Astrocyte of the hippocampus (primary cell): ENCODE measurements around the gene OR4N2.
"Not testable (repeated sequence)": the region's sequence is repeated elsewhere in the genome, so short reads cannot be mapped to it uniquely, and the experiment has no call there.

Experiments used
- DNase-seq: peaks from one replicate; pipeline ENCODE4 v3.0.0; 2011; ENCODE audit warnings: low read depth, low spot score

Gene OR4N2

DNA sequence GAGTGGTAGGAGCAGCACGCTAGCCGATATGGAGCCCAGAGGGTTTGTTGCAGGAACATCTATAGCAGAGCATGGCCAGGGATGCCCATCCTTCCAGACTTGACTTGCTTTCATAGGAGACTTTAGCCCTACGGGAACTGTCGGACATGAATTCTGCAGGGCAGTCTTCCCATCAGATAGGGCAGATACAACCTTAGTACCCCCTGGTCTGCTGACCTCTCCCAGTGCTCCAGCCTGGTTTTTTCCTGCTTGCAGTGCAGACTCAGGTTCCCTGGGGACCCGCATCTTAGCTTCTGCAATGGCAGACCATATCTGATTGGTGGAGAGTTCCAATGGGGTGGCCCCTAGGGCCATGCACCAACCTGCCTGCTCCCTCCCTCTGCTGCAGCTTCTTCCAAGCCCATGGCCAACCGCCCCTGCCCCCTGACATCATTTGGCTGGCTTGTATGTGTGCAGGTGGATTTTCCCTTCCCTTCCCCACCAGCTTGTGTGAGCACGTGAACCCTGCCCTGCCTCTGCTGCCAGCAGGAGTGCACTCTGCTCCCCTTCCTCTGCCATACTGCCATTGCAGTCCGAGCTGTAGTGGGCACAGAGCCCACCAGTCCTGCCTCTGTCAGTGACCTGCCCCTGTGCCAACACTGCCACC lies 30.8 kb downstream of the OR4N2 start:
- not testable (repeated sequence) for DNase-seq

DNA sequence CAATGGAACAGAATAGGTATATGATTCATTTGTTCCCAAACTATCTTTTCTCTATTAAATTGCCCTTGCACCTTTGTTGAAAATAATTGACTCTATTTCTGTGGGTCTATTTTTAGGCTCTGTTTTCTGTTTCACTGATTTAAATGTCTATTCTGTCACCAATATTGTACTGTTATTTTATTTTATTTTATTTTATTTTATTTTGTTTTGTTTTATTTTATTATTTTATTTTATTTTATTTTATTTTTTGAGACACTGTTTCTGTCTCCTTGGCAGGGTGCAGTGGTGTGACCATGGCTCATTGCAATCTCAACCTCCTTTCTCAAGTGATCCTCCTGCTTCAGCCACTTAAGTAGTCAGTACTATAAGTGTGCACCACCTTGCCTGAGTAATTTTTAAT lies 34.9 kb downstream of the OR4N2 start:
- no peak for DNase-seq

DNA sequence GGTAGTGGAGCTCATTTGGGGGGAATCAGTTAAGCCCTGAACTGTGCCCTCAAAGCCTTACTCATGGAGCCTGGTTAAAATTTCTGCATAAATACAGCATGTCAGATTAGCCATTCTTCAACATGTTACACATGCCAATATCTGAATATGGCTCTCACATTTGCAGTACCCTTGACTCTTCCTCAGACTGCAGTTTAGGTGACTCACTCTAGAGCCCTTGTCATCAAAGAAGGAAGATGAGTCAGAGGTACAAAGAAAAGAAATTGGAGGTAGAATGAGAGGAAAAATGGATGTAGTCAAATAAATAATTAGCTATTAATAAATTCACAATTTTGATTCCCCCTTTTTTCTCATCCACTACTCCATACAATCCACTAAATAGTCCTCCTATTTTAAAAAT lies 47.8 kb downstream of the OR4N2 start:
- DNase-seq: no peak

DNA sequence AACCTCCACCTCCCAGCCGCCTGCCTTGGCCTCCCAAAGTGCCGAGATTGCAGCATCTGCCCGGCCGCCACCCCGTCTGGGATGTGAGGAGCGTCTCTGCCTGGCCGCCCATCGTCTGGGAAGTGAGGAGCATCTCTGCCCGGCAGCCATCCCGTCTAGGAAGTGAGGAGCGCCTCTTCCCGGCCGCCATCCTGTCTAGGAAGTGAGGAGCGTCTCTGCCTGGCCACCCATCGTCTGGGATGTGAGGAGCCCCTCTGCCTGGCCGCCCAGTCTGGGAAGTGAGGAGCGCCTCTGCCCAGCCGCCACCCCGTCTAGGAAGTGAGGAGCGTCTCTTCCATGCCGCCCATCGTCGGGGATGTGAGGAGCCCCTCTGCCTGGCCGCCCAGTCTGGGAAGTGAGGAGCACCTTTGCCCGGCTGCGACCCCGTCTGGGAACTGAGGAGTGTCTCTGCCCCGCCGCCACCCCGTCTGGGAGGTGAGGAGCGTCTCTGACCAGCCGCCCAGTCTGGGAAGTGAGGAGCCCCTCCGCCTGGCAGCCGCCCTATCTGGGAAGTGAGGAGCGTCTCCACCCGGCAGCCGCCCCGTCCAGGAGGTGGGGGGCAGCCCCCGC lies 62.6 kb downstream of the OR4N2 start:
- not testable (repeated sequence) for DNase-seq

DNA sequence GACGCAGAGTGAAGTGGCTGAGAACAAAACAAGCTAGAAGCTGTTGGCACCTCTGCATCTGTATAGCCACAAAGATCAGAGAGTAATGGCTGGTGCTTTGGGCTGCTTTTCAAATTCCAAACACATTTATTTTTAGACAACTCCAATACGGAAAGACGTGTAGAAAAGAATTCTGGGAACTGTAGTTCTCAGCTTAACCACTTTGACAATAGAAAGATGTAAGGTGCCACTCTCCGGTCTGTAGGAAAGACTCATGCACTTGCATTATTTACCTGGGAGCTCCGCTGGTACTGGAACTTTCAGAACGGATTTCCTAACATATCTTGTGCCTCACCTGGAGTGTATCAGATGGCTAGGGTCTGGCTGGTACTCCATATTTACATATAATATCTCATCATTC lies 69.6 kb downstream of the OR4N2 start:
- DNase-seq: no peak

DNA sequence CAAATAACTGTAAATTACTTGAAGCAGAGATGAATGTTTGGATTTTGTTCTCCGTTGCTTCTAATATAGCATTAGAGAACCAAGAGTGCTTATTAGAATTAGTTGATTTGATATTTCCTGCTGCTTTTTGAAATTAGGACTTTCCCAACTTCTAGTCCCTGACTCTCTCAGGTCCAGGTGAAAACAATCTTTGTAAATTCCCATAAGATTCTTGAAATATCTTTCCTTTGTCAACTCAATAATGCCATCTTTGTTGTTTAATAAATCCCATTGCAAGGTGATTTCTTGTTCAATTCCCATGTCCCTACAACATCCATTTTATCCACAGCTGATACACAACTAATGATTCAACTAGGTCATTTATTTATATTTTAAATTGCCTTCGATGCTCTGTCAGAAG lies 71.3 kb downstream of the OR4N2 start, which contains the start of gene OR4K2:
OR4K2 (plus strand) TSS at position 301 of the 400 bp plus-strand sequence. CDS start 1,126 bp downstream, outside the sequence.
- no peak for DNase-seq

DNA sequence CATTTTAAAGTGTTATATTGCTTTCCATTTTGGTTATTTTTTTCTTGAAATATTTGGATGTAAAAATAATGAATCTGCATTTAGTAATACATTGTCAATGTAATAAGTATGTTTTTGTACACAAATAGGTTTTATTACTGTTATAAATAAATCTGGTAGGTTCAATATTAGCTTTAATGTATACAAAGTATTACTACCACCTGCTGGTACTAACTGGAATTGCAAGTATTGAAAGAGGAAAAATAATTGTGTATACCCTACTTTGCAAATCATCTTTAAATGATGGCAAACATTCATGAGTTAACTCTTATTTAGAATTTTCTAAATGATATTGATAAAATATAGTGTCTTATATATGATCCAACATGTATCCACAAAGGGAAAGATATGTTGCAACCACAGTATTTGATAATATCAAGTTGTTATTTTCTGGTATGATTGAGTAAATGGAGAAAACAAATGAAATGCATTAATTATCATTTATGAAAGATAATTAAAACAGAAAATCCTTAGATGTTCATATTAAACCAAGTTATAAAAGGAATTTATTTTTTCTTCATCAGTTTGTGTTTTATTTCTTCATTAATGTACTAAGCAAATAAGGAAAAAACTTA lies 74.6 kb downstream of the OR4N2 start:
- no peak for DNase-seq
